ENCODE measurements around the gene RAD18.

The RAD18 gene

GRCh38 chr3:8984081-8984480, 20.8 kb upstream of the RAD18 start:
- Histone ChIP-seq H3K36me3 (ENCODE audit: insufficient read depth, low read length) (no peaks in the 10 kb centered on the region), H3K4me3 (no peak overlapping the region), H3K9me3 (ENCODE audit: low read depth, low read length) (no peaks in the 10 kb centered on the region), H3K27ac (no peak overlapping the region), H3K9ac (ENCODE audit: insufficient read length) (no peak overlapping the region)
- TF ChIP-seq POLR2AphosphoS5 (IDR thresholded peaks at IDR 0.05; ENCODE audit: borderline replicate concordance, low read depth, low read length), result no peak
- no peak for TF ChIP-seq EZH2 (IDR thresholded peaks at IDR 0.05)
- no peak for TF ChIP-seq FOXP2 (optimal IDR thresholded peaks at IDR 0.05; ENCODE audit: control extremely low read depth, extremely low read length, insufficient read depth)
- DNase-seq (ENCODE audit: low read depth, low spot score), result no peak

- Histone ChIP-seq H3K9me3 (ENCODE audit: low read depth, low read length) (no peaks in the 10 kb centered on the region), H3K36me3 (ENCODE audit: insufficient read depth, low read length) (no peaks in the 10 kb centered on the region), H3K27ac (no peak overlapping the region), H3K9ac (ENCODE audit: insufficient read length) (no peak overlapping the region), H3K4me3 (no peak overlapping the region)
- no peak for DNase-seq (ENCODE audit: low read depth, low spot score)
- TF ChIP-seq POLR2AphosphoS5 (IDR thresholded peaks at IDR 0.05; ENCODE audit: borderline replicate concordance, low read depth, low read length), result no peak
- TF ChIP-seq FOXP2 (optimal IDR thresholded peaks at IDR 0.05; ENCODE audit: control extremely low read depth, extremely low read length, insufficient read depth), result no peak
- no peak for TF ChIP-seq EZH2 (IDR thresholded peaks at IDR 0.05)
These were observed 20.3 kb upstream of the RAD18 start for GRCh38 chr3:8983591-8983990.

- Histone ChIP-seq H3K27ac (no peak overlapping the region), H3K9ac (ENCODE audit: insufficient read length) (no peak overlapping the region), H3K9me3 (ENCODE audit: low read depth, low read length) (no peaks in the 10 kb centered on the region), H3K4me3 (no peak overlapping the region), H3K36me3 (ENCODE audit: insufficient read depth, low read length) (no peaks in the 10 kb centered on the region)
- no peak for TF ChIP-seq EZH2 (IDR thresholded peaks at IDR 0.05)
- no peak for TF ChIP-seq POLR2AphosphoS5 (IDR thresholded peaks at IDR 0.05; ENCODE audit: borderline replicate concordance, low read depth, low read length)
- TF ChIP-seq FOXP2 (optimal IDR thresholded peaks at IDR 0.05; ENCODE audit: control extremely low read depth, extremely low read length, insufficient read depth), result no peak
- no peak for DNase-seq (ENCODE audit: low read depth, low spot score)
These were observed 19.8 kb upstream of the RAD18 start for GRCh38 chr3:8983026-8983425.

GRCh38 chr3:8982509-8982908, 19.2 kb upstream of the RAD18 start:
- DNase-seq (ENCODE audit: low read depth, low spot score), result no peak
- Histone ChIP-seq H3K4me3 (no peak overlapping the region), H3K9ac (ENCODE audit: insufficient read length) (no peak overlapping the region)

DNA sequence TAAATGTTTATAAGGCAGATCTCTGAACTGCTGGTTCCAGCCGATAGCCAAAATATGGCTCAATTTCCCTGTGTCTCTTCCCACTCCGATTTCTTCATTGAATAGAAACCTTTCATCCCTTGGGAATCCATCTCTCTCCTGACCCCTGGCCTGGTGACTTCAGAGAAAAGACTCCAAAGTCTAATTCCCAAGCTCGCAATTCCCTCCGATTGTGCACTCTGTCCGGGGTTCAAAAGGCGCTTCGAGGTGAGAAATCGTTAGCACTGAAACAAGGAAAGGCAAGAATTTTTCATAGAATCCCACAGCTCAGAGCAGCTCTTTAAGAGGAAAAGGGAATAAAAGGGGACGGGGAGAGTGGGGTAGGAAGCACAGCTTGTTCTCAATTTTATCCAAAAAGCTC, 18.4 kb upstream of the RAD18 start:
- no peak for DNase-seq (ENCODE audit: low read depth, low spot score)
- Histone ChIP-seq H3K4me3 (no peak overlapping the region), H3K27ac (no peak overlapping the region), H3K36me3 (ENCODE audit: insufficient read depth, low read length) (no peaks in the 10 kb centered on the region), H3K9ac (ENCODE audit: insufficient read length) (no peak overlapping the region), H3K9me3 (ENCODE audit: low read depth, low read length) (no peaks in the 10 kb centered on the region)
- TF ChIP-seq EZH2 (IDR thresholded peaks at IDR 0.05) (no peak), POLR2AphosphoS5 (IDR thresholded peaks at IDR 0.05; ENCODE audit: borderline replicate concordance, low read depth, low read length) (no peak), FOXP2 (optimal IDR thresholded peaks at IDR 0.05; ENCODE audit: control extremely low read depth, extremely low read length, insufficient read depth) (no peak)

More at GRCh38 chr3:8982509-8982908, 19.2 kb upstream of the RAD18 start:
- TF ChIP-seq POLR2AphosphoS5 (IDR thresholded peaks at IDR 0.05; ENCODE audit: borderline replicate concordance, low read depth, low read length) (no peak), FOXP2 (optimal IDR thresholded peaks at IDR 0.05; ENCODE audit: control extremely low read depth, extremely low read length, insufficient read depth) (no peak), EZH2 (IDR thresholded peaks at IDR 0.05) (no peak)
- Histone ChIP-seq H3K9me3 (ENCODE audit: low read depth, low read length) (no peaks in the 10 kb centered on the region), H3K27ac (no peak overlapping the region), H3K36me3 (ENCODE audit: insufficient read depth, low read length) (no peaks in the 10 kb centered on the region)

DNA sequence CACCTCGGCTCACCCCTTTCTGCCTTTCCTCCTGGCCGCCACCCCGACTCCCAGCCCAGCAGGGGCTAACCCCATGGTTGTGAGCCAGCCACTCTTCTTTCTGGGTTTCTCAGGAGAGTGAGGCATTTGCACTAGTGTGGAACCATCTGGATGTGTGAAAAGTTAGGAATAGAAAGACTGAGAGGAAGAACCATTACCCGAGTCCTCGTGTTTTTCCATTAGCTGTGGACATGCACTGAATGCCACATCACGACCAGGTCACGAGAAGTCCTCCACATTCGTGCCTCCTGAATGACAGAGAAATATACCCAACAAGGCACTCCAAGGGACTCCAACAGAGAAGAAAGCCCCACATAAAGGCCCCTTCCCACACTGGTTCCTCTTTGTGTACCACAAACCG, 18.0 kb upstream of the RAD18 start:
- H3K36me3 ChIP-seq (ENCODE audit: insufficient read depth, low read length), result no peaks in the 10 kb centered on the region
- TF ChIP-seq EZH2 (IDR thresholded peaks at IDR 0.05), result no peak
- no peak for TF ChIP-seq POLR2AphosphoS5 (IDR thresholded peaks at IDR 0.05; ENCODE audit: borderline replicate concordance, low read depth, low read length)
- no peak for TF ChIP-seq FOXP2 (optimal IDR thresholded peaks at IDR 0.05; ENCODE audit: control extremely low read depth, extremely low read length, insufficient read depth)
- H3K4me3 ChIP-seq, result no peak overlapping the region
- no peak overlapping the region for H3K27ac ChIP-seq
- DNase-seq (ENCODE audit: low read depth, low spot score), result no peak
- H3K9me3 ChIP-seq (ENCODE audit: low read depth, low read length), result no peaks in the 10 kb centered on the region
- H3K9ac ChIP-seq (ENCODE audit: insufficient read length), result no peak overlapping the region

- H3K4me3 ChIP-seq, result no peak overlapping the region
- H3K36me3 ChIP-seq (ENCODE audit: insufficient read depth, low read length), result no peaks in the 10 kb centered on the region
- DNase-seq (ENCODE audit: low read depth, low spot score), result no peak
- TF ChIP-seq EZH2 (IDR thresholded peaks at IDR 0.05) (no peak), POLR2AphosphoS5 (IDR thresholded peaks at IDR 0.05; ENCODE audit: borderline replicate concordance, low read depth, low read length) (no peak), FOXP2 (optimal IDR thresholded peaks at IDR 0.05; ENCODE audit: control extremely low read depth, extremely low read length, insufficient read depth) (no peak)
- H3K27ac ChIP-seq, result no peak overlapping the region
- H3K9ac ChIP-seq (ENCODE audit: insufficient read length), result no peak overlapping the region
- no peaks in the 10 kb centered on the region for H3K9me3 ChIP-seq (ENCODE audit: low read depth, low read length)
These were observed 17.5 kb upstream of the RAD18 start for GRCh38 chr3:8980756-8981257.

- no peak overlapping the region for H3K4me3 ChIP-seq
- TF ChIP-seq EZH2 (IDR thresholded peaks at IDR 0.05) (no peak), POLR2AphosphoS5 (IDR thresholded peaks at IDR 0.05; ENCODE audit: borderline replicate concordance, low read depth, low read length) (no peak), FOXP2 (optimal IDR thresholded peaks at IDR 0.05; ENCODE audit: control extremely low read depth, extremely low read length, insufficient read depth) (no peak)
- no peaks in the 10 kb centered on the region for H3K36me3 ChIP-seq (ENCODE audit: insufficient read depth, low read length)
- no peak overlapping the region for H3K27ac ChIP-seq
- no peak for DNase-seq (ENCODE audit: low read depth, low spot score)
- no peak overlapping the region for H3K9ac ChIP-seq (ENCODE audit: insufficient read length)
- H3K9me3 ChIP-seq (ENCODE audit: low read depth, low read length), result no peaks in the 10 kb centered on the region
These were observed 16.0 kb upstream of the RAD18 start for GRCh38 chr3:8979262-8979661.

GRCh38 chr3:8978551-8978950, 15.3 kb upstream of the RAD18 start:
- Histone ChIP-seq H3K4me3 (no peak overlapping the region), H3K36me3 (ENCODE audit: insufficient read depth, low read length) (no peaks in the 10 kb centered on the region), H3K9me3 (ENCODE audit: low read depth, low read length) (no peaks in the 10 kb centered on the region), H3K27ac (no peak overlapping the region), H3K9ac (ENCODE audit: insufficient read length) (no peak overlapping the region)
- DNase-seq (ENCODE audit: low read depth, low spot score), result no peak
- no peak for TF ChIP-seq FOXP2 (optimal IDR thresholded peaks at IDR 0.05; ENCODE audit: control extremely low read depth, extremely low read length, insufficient read depth)
- no peak for TF ChIP-seq EZH2 (IDR thresholded peaks at IDR 0.05)
- no peak for TF ChIP-seq POLR2AphosphoS5 (IDR thresholded peaks at IDR 0.05; ENCODE audit: borderline replicate concordance, low read depth, low read length)

Data from SK-N-MC (cell line).